Measurements from ENCODE around the gene DARS1.

- TF ChIP-seq CTCF (conservative IDR thresholded peaks at IDR 0.05; ENCODE audit: low read depth, low read length) (no peak), EZH2 (IDR thresholded peaks at IDR 0.05; ENCODE audit: low read length, unreplicated experiment) (no peak), EZH2phosphoT487 (IDR thresholded peaks at IDR 0.05; ENCODE audit: borderline replicate concordance, low read length) (no peak)
Observed at GRCh38 chr2:135931776-135932443, 53.5 kb downstream of the DARS1 start.

All from PC-3 (cell line).